Esophagus muscularis mucosa (tissue), 4 donors: ENCODE measurements around the gene GSG1L. TPM values are rescaled to one million over a fixed set of nuclear protein-coding genes. Genes with fewer than 3 reads are reported as not detected.

ENCODE experiments used
- DNase-seq: peaks from one replicate; pipeline ENCODE4 v3.0.0-alpha.2; 2017; ENCODE audit errors: extremely low spot score
- H3K27ac ChIP-seq, 4 donors: fragments of 200-600 bp; sonication (generic); replicated peaks in 1 of 4; 1 replicate in 3 of 4; 2 replicates in 1 of 4; pipeline ENCODE4 v1.5.1; 2016 to 2019; ENCODE audit warnings: mild to moderate bottlenecking in 1 of 4
- H3K27me3 ChIP-seq, 4 donors: fragments of 200-600 bp; sonication (generic); one replicate each; pipeline versions ENCODE4 v1.5.1 to v1.6.0; 2016 to 2019
- H3K36me3 ChIP-seq, 4 donors: fragments of 200-600 bp; sonication (generic); one replicate each; pipeline ENCODE4 v1.5.1; 2016 to 2019
- H3K4me1 ChIP-seq, 4 donors: fragments of 200-600 bp; sonication (generic); one replicate each; pipeline ENCODE4 v1.5.1; 2016 to 2019
- H3K4me3 ChIP-seq, 4 donors: fragments of 200-600 bp; sonication (generic); 1 replicate in 2 of 4; 2 replicates in 2 of 4; pipeline ENCODE4 v1.5.1; 2016 to 2019; ENCODE audit warnings: mild to moderate bottlenecking in 4 of 4, moderate library complexity in 1 of 4
- H3K9me3 ChIP-seq, 4 donors: fragments of 200-600 bp; sonication (generic); 1 replicate in 3 of 4; 2 replicates in 1 of 4; pipeline ENCODE4 v1.5.1; 2016 to 2019
- EP300 ChIP-seq: sonication (generic); formaldehyde crosslinking; IDR thresholded peaks from one replicate; pipeline ENCODE4 v1.6.1; 2017; ENCODE audit warnings: antibody characterized with exemption
- POLR2A ChIP-seq: fragments of 450-650 bp; IDR thresholded peaks from one replicate; pipeline ENCODE4 v1.6.1; 2017; ENCODE audit warnings: antibody characterized with exemption, moderate library complexity, mild to moderate bottlenecking, low read depth
- POLR2AphosphoS5 ChIP-seq, 2 donors: sonication (generic); formaldehyde crosslinking; IDR thresholded peaks; one replicate each; pipeline ENCODE4 v1.6.1; 2017; ENCODE audit warnings: antibody characterized with exemption in 2 of 2
- WGBS: methylation state at CpG from one replicate; pipeline ENCODE4 v1.1.5; 2018; 5-methylcytosine and 5-hydroxymethylcytosine counted together
- intact Hi-C: fragments of 100-400 bp; cut with DNase I; formaldehyde crosslinking; loops from one replicate; pipeline ENCODE4 v1.15.1; 2023
- total RNA-seq, 4 donors: library from RNA; depleted of rRNA; stranded (reverse); fragments of >200 nt; gene quantifications; one replicate each; pipeline versions ENCODE4 v1.1.0 to v1.2.1, GENCODE V29; 2016
- TF ChIP-seq, protein P1 (sequence below), 3 experiments: fragments of 200-600 bp in 2 of 3; fragments of 450-650 bp in 1 of 3; sonication (generic) in 2 of 3; IDR thresholded peaks; one replicate each; pipeline ENCODE4 v1.5.1; 2017 to 2019; ENCODE audit warnings: antibody characterized with exemption in 3 of 3, mild to moderate bottlenecking in 2 of 3, moderate library complexity in 1 of 3

Gene GSG1L
- total RNA-seq, 4 donors from 2014 or later: 0.19 to 0.83 TPM; not detected in 2

DNA sequence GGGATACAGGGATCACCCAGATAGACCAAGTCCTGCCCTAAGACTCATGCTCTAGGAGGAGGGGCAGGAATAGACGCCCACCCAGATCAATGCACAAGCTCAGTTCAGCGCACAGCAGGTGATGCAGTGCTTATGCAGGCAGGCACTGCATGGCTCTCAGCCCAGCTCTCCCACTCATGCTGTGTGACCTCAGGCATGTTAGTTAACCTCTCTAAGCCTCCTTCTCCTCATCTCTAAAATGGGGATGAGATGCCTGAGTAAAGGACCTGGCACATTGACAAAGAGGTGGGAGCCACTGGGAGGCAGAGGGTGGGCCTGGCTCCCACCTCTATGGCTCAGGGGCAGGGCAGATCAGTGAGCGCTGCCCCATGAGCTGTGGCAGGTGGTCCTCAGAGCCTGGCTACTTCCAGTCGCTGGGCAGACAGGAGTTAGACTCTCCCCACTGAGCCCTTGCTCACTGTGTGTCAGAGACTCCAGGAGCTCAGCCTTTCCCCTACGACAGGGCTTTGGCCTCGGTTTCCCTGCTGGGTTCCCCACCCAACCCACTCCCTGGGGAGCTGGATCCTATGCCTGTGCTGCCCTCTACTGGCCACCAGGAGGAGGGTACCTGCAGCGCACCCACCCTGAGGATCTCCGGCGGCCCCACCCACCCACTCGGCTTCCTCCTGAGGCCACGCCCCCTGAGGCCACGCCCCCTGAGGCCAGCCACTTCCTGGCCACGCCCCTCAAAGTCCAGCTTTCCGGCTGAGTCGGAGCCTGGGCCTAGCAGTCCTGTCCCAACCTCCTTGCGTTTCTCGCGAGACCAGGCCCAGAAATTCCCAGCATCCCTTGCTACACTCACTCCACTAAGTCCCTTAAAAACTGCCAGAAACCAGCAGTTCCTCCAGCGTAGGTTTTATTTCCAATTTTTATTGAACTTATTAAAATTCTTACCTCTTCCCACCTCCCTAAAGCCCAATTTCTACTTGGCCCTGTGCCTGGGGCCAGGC is 196.1 kb downstream of the GSG1L start:
- no peaks in the 10 kb centered on the region for H3K36me3 ChIP-seq
- TF ChIP-seq POLR2AphosphoS5 (IDR thresholded peaks at IDR 0.05) (no peak), EP300 (no peak), POLR2A (no peak)
- TF ChIP-seq, protein P1, sequence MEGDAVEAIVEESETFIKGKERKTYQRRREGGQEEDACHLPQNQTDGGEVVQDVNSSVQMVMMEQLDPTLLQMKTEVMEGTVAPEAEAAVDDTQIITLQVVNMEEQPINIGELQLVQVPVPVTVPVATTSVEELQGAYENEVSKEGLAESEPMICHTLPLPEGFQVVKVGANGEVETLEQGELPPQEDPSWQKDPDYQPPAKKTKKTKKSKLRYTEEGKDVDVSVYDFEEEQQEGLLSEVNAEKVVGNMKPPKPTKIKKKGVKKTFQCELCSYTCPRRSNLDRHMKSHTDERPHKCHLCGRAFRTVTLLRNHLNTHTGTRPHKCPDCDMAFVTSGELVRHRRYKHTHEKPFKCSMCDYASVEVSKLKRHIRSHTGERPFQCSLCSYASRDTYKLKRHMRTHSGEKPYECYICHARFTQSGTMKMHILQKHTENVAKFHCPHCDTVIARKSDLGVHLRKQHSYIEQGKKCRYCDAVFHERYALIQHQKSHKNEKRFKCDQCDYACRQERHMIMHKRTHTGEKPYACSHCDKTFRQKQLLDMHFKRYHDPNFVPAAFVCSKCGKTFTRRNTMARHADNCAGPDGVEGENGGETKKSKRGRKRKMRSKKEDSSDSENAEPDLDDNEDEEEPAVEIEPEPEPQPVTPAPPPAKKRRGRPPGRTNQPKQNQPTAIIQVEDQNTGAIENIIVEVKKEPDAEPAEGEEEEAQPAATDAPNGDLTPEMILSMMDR (IDR thresholded peaks at IDR 0.05): peak in 1 of 3 experiments; percentile 32
- intact Hi-C loops: no loop called here
- no peak overlapping the region for H3K27ac ChIP-seq
- no peaks in the 10 kb centered on the region for H3K4me1 ChIP-seq
- peaks cover 0 to 9% (median 0%) of the 10 kb centered on the region in 4 donors for H3K27me3 ChIP-seq
- H3K9me3 ChIP-seq: peaks cover 0 to 47% (median 30%) of the 10 kb centered on the region in 4 donors
- H3K4me3 ChIP-seq: no peak overlapping the region
- DNase-seq: no peak
- WGBS: 38% methylated on average over 15 of the region's 19 CpGs

DNA sequence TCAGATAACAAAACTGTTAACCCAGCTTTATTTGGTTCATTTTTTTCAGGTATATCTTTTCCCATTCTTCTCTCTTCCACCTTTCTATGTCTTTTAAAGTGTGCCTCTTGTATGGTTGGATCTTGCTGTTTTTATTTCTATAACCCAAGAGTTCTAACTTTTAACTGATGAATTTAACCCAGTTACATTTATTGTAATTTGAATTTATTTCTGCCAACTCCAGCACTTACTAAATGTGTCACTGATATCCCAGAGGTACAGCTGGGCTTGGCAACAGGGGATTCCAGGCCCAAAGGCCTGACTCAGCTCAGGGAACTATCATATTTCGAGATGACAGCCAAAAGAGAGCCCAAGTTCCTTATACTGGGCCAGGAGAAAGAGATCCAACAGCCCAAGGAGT is 200.1 kb downstream of the GSG1L start:
- no peaks in the 10 kb centered on the region for H3K36me3 ChIP-seq
- no peak for TF ChIP-seq EP300
- no peak for TF ChIP-seq POLR2A
- TF ChIP-seq, protein P1 (IDR thresholded peaks at IDR 0.05): no peak
- no peak for TF ChIP-seq POLR2AphosphoS5 (IDR thresholded peaks at IDR 0.05)
- H3K4me3 ChIP-seq: no peak overlapping the region
- 58% methylated on average over 1 of the region's 1 CpG for WGBS
- no peaks in the 10 kb centered on the region for H3K27me3 ChIP-seq
- peaks cover 0 to 58% (median 32%) of the 10 kb centered on the region in 4 donors for H3K9me3 ChIP-seq
- no peaks in the 10 kb centered on the region for H3K4me1 ChIP-seq
- no peak overlapping the region for H3K27ac ChIP-seq
- intact Hi-C loops: no loop called here
- no peak for DNase-seq

DNA sequence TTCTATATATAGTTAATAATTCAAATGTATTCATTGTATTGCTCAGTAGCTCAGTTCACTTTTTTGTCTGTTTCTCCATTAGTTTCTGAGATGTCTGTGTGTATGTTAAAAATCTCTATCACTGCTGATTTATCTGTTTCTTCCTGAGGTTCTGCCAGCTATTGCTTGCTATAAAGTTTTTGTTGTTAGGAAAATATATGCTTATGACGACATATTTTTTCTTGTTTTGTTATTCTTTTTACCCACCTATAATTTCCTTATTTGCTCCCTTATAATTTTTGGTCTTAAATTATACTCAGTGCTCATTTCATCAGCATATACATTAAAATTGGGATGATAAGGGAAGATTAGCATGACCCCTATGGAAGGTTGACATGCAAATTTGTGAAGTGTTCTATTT is 200.6 kb downstream of the GSG1L start:
- no peak overlapping the region for H3K4me3 ChIP-seq
- no peaks in the 10 kb centered on the region for H3K36me3 ChIP-seq
- peaks cover 0 to 58% (median 32%) of the 10 kb centered on the region in 4 donors for H3K9me3 ChIP-seq
- no peaks in the 10 kb centered on the region for H3K4me1 ChIP-seq
- no peak overlapping the region for H3K27ac ChIP-seq
- WGBS: 100% methylated on average over 1 of the region's 1 CpG
- no peak for DNase-seq
- no peaks in the 10 kb centered on the region for H3K27me3 ChIP-seq
- TF ChIP-seq, protein P1 (IDR thresholded peaks at IDR 0.05): no peak
- no peak for TF ChIP-seq POLR2AphosphoS5 (IDR thresholded peaks at IDR 0.05)
- TF ChIP-seq EP300: no peak
- TF ChIP-seq POLR2A: no peak
- intact Hi-C loops: no loop called here

DNA sequence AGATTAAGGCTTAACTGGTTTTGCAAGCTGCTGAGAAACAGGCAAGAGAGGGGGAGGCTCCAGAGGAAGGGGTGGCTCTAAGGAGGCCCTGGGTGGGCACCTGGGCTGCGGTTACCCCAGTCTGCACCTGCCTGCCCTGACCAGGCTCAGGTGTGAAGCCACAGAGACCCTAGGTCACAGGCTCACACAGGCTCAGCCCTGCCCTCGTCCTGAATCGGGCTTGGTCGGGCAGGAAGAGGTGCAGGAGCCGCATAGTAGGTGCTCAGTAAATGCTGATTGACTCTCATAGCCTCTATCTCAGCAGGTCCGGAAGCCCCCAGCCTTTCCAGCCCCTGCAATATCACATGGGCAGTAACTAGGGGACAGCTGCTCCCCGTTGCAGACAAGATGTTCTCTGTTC is 203.4 kb downstream of the GSG1L start:
- H3K27me3 ChIP-seq: no peaks in the 10 kb centered on the region
- no peaks in the 10 kb centered on the region for H3K36me3 ChIP-seq
- no peak for TF ChIP-seq POLR2AphosphoS5 (IDR thresholded peaks at IDR 0.05)
- TF ChIP-seq, protein P1 (IDR thresholded peaks at IDR 0.05): no peak
- TF ChIP-seq POLR2A: no peak
- TF ChIP-seq EP300: no peak

More for the DNA sequence above, 203.4 kb downstream of the GSG1L start:
- peaks cover 0 to 38% (median 25%) of the 10 kb centered on the region in 4 donors for H3K9me3 ChIP-seq
- intact Hi-C loops: no loop called here
- 88% methylated on average over 7 of the region's 7 CpGs for WGBS
- H3K4me1 ChIP-seq: no peaks in the 10 kb centered on the region
- DNase-seq: no peak
- H3K27ac ChIP-seq: no peak overlapping the region
- H3K4me3 ChIP-seq: no peak overlapping the region
